ENCODE results near the gene FOXC1. TPM values are rescaled to one million over a fixed set of nuclear protein-coding genes. Genes with fewer than 3 reads are reported as not detected.

FOXC1 gene
- total RNA-seq, 6 donors from 2014 or later: 0.22 to 5.5 (median 2.2) TPM

DNA sequence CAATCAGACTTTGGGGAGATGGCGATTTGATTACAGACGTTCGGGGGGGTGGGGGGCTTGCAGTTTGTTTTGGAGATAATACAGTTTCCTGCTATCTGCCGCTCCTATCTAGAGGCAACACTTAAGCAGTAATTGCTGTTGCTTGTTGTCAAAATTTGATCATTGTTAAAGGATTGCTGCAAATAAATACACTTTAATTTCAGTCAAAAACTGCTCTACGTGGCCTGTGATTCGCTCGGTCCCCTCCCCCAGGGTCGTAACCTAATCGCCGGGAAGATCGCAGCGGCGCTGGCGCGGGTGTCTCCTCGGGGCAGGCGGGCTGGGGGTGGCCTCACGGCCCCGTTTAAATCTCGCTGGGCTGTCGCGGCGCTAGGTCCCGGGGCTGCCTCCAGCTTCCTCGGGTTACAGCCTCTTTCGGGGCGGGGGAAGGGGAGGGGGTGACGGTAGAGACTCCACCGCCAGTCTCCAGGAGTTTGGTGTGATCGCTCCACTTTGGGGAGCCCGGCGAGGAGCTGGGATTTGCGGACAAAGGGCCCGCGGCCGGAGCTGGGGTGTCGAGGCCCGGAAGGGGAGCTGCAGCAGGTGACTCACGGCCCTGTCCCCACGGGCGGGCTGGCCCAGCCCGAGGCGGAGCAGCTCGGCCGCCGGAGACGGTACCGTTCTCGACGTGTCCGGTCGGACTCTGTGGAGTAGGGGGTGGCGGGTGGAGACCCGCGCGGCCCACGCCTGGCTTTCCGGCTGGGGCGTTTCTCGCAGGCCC is 4.2 kb downstream of the FOXC1 start:
- Histone ChIP-seq H3K27me3 (peaks cover 0 to 63% (median 41%) of the 10 kb centered on the region in 4 donors), H3K4me1 (peaks cover 29 to 51% (median 42%) of the 10 kb centered on the region in 4 donors), H3K4me3 (peak overlapping the region in 3 of 4 donors; percentile 6 to 59 (median 18)), H3K27ac (no peak overlapping the region), H3K36me3 (no peaks in the 10 kb centered on the region), H3K9me3 (no peaks in the 10 kb centered on the region)
- WGBS, 2 donors: 8 to 10% methylated on average over 16 to 26 of the region's 60 CpGs
- DNase-seq: peak in 1 of 2 donors; percentile 79
- no peak for TF ChIP-seq EP300 (IDR thresholded peaks at IDR 0.05)
- TF ChIP-seq POLR2AphosphoS5 (IDR thresholded peaks at IDR 0.05): no peak
- TF ChIP-seq POLR2A (IDR thresholded peaks at IDR 0.05): no peak
- TF ChIP-seq, protein P1, sequence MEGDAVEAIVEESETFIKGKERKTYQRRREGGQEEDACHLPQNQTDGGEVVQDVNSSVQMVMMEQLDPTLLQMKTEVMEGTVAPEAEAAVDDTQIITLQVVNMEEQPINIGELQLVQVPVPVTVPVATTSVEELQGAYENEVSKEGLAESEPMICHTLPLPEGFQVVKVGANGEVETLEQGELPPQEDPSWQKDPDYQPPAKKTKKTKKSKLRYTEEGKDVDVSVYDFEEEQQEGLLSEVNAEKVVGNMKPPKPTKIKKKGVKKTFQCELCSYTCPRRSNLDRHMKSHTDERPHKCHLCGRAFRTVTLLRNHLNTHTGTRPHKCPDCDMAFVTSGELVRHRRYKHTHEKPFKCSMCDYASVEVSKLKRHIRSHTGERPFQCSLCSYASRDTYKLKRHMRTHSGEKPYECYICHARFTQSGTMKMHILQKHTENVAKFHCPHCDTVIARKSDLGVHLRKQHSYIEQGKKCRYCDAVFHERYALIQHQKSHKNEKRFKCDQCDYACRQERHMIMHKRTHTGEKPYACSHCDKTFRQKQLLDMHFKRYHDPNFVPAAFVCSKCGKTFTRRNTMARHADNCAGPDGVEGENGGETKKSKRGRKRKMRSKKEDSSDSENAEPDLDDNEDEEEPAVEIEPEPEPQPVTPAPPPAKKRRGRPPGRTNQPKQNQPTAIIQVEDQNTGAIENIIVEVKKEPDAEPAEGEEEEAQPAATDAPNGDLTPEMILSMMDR (IDR thresholded peaks at IDR 0.05): no peak
- peak in 1 of 2 donors; percentile 41 for ATAC-seq (ENCODE audit: low FRiP score in 2 of 2)

DNA sequence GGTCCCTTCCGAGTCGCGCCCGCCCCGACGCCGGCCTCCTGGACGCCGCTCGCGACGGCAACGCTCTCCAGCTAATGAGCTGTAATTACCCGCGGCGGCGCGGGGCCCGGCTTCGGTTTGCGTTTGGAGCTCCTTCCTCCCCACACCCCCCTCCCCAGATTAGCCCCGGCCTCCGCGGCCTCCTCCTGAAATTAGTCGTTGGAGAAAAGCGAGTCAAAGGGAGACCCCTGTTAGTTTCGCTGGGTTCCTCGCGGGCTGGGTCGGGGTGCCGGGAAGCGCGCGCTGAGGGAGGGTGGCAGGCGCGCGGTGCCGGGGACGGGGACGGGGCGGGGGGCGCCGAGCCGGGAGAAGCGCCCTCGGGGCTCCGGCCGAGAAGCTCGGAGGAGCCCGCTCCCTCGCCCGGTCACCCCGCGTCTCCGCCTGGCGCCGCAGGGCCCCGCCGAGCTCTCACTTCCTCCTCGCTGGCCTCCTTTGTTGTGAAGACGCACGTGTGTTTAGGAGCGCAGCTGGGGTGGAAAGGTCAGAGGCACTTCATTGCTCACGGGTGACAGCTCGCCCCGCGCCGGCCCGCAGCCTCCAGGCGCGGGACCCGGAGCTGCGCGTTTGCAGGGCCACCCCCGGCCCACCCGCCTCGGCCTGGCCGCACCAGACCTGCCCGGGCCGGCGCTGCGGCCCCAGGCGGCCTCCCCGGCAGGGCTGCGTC is 4.9 kb downstream of the FOXC1 start:
- 10 to 12% methylated on average over 15 to 21 of the region's 85 CpGs for WGBS, 2 donors
- TF ChIP-seq EP300 (IDR thresholded peaks at IDR 0.05) (no peak), POLR2AphosphoS5 (IDR thresholded peaks at IDR 0.05) (no peak), POLR2A (IDR thresholded peaks at IDR 0.05) (no peak)
- TF ChIP-seq, protein P1 (IDR thresholded peaks at IDR 0.05): no peak
- ATAC-seq (ENCODE audit: low FRiP score in 2 of 2) (peak in 1 of 2 donors; percentile 29), DNase-seq (peak in 1 of 2 donors; percentile 89)
- H3K27me3 ChIP-seq: peaks cover 0 to 65% (median 41%) of the 10 kb centered on the region in 4 donors
- H3K4me1 ChIP-seq: peaks cover 26 to 48% (median 39%) of the 10 kb centered on the region in 4 donors
- H3K36me3 ChIP-seq: no peaks in the 10 kb centered on the region
- H3K9me3 ChIP-seq: no peaks in the 10 kb centered on the region
- peak overlapping the region in 3 of 4 donors; percentile 6 to 59 (median 18) for H3K4me3 ChIP-seq
- no peak overlapping the region for H3K27ac ChIP-seq

DNA sequence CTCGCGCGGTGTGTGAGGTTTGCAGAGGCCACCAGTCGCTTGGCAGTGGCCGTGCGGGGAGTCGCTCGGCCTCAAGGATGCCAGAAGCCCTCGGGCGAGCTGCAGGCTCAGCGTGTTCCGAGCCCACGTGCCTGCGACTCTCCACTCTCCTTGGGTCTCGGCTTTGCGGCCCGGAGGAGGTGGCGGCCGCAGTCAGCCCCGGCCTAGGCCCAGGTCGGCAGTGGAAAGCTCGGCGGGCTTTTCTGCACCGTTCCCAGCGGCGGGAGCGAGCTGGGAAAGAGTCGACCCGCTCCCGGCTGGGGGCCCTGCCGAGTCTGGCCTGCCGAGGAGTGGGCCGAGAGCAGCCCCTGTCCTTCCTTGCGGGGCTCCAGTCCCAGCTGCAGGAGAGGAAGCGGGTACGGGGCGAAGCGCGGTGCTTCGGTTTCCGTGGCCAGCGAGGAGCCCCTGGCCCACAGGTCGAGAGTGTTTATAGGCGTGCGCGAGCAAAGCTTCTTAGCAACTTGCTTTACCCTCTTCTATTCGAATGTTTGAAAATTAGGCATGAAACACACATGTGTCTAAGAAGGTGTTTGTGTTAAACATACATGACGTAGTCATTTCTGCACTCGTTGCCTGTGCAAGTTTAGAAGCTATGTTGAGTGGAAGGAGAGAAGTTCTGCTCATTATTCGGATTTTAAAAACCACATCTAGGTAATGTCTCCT is 5.6 kb downstream of the FOXC1 start:
- no peaks in the 10 kb centered on the region for H3K9me3 ChIP-seq
- H3K4me1 ChIP-seq: peaks cover 33 to 49% (median 46%) of the 10 kb centered on the region in 4 donors
- no peak overlapping the region for H3K27ac ChIP-seq
- TF ChIP-seq, protein P1 (IDR thresholded peaks at IDR 0.05): no peak
- ATAC-seq (ENCODE audit: low FRiP score in 2 of 2): no peak
- DNase-seq: no peak
- H3K36me3 ChIP-seq: no peaks in the 10 kb centered on the region
- H3K4me3 ChIP-seq: peak overlapping the region in 1 of 4 donors; percentile 6
- 51 to 93% methylated on average over 10 to 45 of the region's 50 CpGs for WGBS, 2 donors
- H3K27me3 ChIP-seq: peaks cover 0 to 72% (median 46%) of the 10 kb centered on the region in 4 donors

DNA sequence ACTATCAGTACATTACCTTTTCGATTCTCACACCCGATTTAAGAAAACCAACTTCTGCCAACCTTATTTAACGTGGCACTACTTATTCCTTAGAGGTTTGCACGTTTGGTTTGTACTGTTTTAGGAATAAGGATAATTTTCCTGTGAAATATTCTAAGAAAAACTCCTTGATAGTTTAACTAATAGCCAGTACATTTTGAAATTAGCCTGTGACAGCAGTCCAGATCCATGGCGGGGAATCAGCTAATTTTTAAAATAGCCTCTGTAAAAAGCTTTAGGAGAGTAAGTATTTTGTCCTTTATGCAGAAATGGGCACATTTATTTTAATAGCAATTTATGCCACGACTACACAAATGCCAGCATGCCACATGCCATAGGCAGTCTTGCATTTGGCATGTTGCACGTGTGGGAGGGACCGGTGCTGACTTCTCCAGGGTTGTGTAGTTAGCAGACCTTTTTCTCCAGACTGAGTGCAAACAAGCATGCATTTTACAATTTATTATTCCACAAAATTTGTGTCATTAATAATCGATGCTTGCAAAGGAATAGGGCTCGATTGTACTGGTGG is 6.2 kb downstream of the FOXC1 start:
- no peak for DNase-seq
- Histone ChIP-seq H3K36me3 (no peaks in the 10 kb centered on the region), H3K27ac (no peak overlapping the region), H3K4me1 (peaks cover 32 to 48% (median 40%) of the 10 kb centered on the region in 4 donors), H3K27me3 (peaks cover 0 to 72% (median 45%) of the 10 kb centered on the region in 4 donors), H3K4me3 (no peak overlapping the region), H3K9me3 (no peaks in the 10 kb centered on the region)
- WGBS, 2 donors: 86 to 90% methylated on average over 10 of the region's 10 CpGs
- TF ChIP-seq, protein P1 (IDR thresholded peaks at IDR 0.05): no peak
- no peak for TF ChIP-seq POLR2A (IDR thresholded peaks at IDR 0.05)
- TF ChIP-seq EP300 (IDR thresholded peaks at IDR 0.05): no peak
- no peak for TF ChIP-seq POLR2AphosphoS5 (IDR thresholded peaks at IDR 0.05)
- ATAC-seq (ENCODE audit: low FRiP score in 2 of 2): no peak
